ENCODE results near the gene TPSG1.

GRCh38 chr16:1206326-1206725, 18.7 kb downstream of the TPSG1 start:
- TF ChIP-seq CTCF (IDR thresholded peaks at IDR 0.05; ENCODE audit: borderline replicate concordance, extremely low read depth, low read length, poor library complexity, severe bottlenecking) (no peak), EZH2 (IDR thresholded peaks at IDR 0.05; ENCODE audit: borderline replicate concordance, low read depth, low read length, severe bottlenecking) (no peak)
